DND-41 (cell line): ENCODE measurements around the gene EIPR1.

Source experiments
- ATAC-seq: fragments of 200-7000 bp; cut with Tn5 transposase; 3 replicates; pipeline ENCODE4 v1.9.1; 2021; ENCODE audit warnings: low read depth; ENCODE audit not compliant: insufficient read depth
- DNase-seq: peaks from one replicate; pipeline ENCODE4 v3.0.0-alpha.2; 2020
- H2AFZ ChIP-seq: 2 replicates; pipeline ENCODE4 v1.6.0; 2012; ENCODE audit warnings: low read depth, low read length
- H3K27ac ChIP-seq: 2 replicates; pipeline ENCODE4 v1.5.1; 2012; ENCODE audit warnings: low read length, inconsistent platforms
- H3K27me3 ChIP-seq: fragments of 200-600 bp; sonication (generic); 2 replicates; pipeline ENCODE4 v1.6.0; 2012; ENCODE audit warnings: low read length, mild to moderate bottlenecking, inconsistent platforms; ENCODE audit not compliant: insufficient read depth, poor library complexity
- H3K36me3 ChIP-seq: 2 replicates; pipeline ENCODE4 v1.5.1; 2012; ENCODE audit warnings: low read length, inconsistent platforms; ENCODE audit not compliant: insufficient read depth
- H3K4me1 ChIP-seq: 2 replicates; pipeline ENCODE4 v1.5.1; 2012; ENCODE audit warnings: mild to moderate bottlenecking, low read length; ENCODE audit not compliant: insufficient read depth
- H3K4me2 ChIP-seq: 2 replicates; pipeline ENCODE4 v1.6.0; 2012; ENCODE audit warnings: mild to moderate bottlenecking, moderate library complexity, low read length, inconsistent platforms; ENCODE audit not compliant: insufficient read depth
- H3K4me3 ChIP-seq, 2 experiments: fragments of 200-600 bp in 1 of 2; shearing (Covaris generic) in 1 of 2; 2 replicates each; pipeline ENCODE4 v1.5.1; 2012 to 2016; ENCODE audit warnings: inconsistent platforms in 2 of 2, low read length in 2 of 2, mild to moderate bottlenecking in 2 of 2, low read depth in 1 of 2, moderate library complexity in 1 of 2
- H3K79me2 ChIP-seq: 2 replicates; pipeline ENCODE4 v1.6.0; 2012; ENCODE audit warnings: low read length, inconsistent platforms; ENCODE audit not compliant: insufficient read depth
- H3K9ac ChIP-seq: 2 replicates; pipeline ENCODE4 v1.6.0; 2012; ENCODE audit warnings: low read depth, mild to moderate bottlenecking, inconsistent platforms, low read length, moderate library complexity
- H3K9me3 ChIP-seq: 2 replicates; pipeline ENCODE4 v1.5.1; 2012; ENCODE audit warnings: low read length, moderate library complexity, mild to moderate bottlenecking, inconsistent platforms; ENCODE audit not compliant: insufficient read depth, severe bottlenecking
- H4K20me1 ChIP-seq: 2 replicates; pipeline ENCODE4 v1.6.0; 2012; ENCODE audit warnings: low read length; ENCODE audit not compliant: insufficient read depth
- CTCF ChIP-seq: IDR thresholded peaks from 2 replicates; pipeline ENCODE4 v1.5.1; 2012; ENCODE audit warnings: borderline replicate concordance, low read length, moderate library complexity, mild to moderate bottlenecking; ENCODE audit not compliant: poor library complexity, severe bottlenecking; ENCODE audit errors: extremely low read depth
- EZH2 ChIP-seq: IDR thresholded peaks from 3 replicates; pipeline ENCODE4 v1.6.1; 2012; ENCODE audit warnings: borderline replicate concordance, low read depth, mild to moderate bottlenecking, moderate library complexity, low read length, inconsistent platforms; ENCODE audit not compliant: severe bottlenecking

The EIPR1 gene

GRCh38 chr2:3291113-3291512 lies 86.5 kb downstream of the EIPR1 start:
- TF ChIP-seq EZH2 (no peak), CTCF (no peak)
- no peak for DNase-seq
- H3K27ac ChIP-seq, result no peak overlapping the region

GRCh38 chr2:3290655-3291054 lies 87.0 kb downstream of the EIPR1 start:
- DNase-seq (no peak), ATAC-seq (no peak)
- Histone ChIP-seq H3K79me2 (no peaks in the 10 kb centered on the region), H3K36me3 (no peaks in the 10 kb centered on the region), H3K27ac (no peak overlapping the region), H3K4me3 (no peak overlapping the region), H3K9ac (no peak overlapping the region), H3K9me3 (peaks cover 6% of the 10 kb centered on the region), H3K4me1 (no peaks in the 10 kb centered on the region), H3K4me2 (no peak overlapping the region), H3K27me3 (no peaks in the 10 kb centered on the region), H4K20me1 (no peaks in the 10 kb centered on the region), H2AFZ (no peak overlapping the region)
- TF ChIP-seq EZH2 (no peak), CTCF (no peak)

More at GRCh38 chr2:3291113-3291512, 86.5 kb downstream of the EIPR1 start:
- no peak for ATAC-seq
- Histone ChIP-seq H3K9ac (no peak overlapping the region), H3K79me2 (no peaks in the 10 kb centered on the region), H3K9me3 (peaks cover 6% of the 10 kb centered on the region), H4K20me1 (no peaks in the 10 kb centered on the region), H3K4me2 (no peak overlapping the region), H3K4me3 (no peak overlapping the region), H3K36me3 (no peaks in the 10 kb centered on the region), H3K4me1 (no peaks in the 10 kb centered on the region), H3K27me3 (peaks cover 1% of the 10 kb centered on the region), H2AFZ (no peak overlapping the region)

GRCh38 chr2:3289971-3290370 lies 87.6 kb downstream of the EIPR1 start:
- H2AFZ ChIP-seq, result no peak overlapping the region
- H3K27ac ChIP-seq, result no peak overlapping the region
- H3K9me3 ChIP-seq, result peaks cover 6% of the 10 kb centered on the region
- H3K4me3 ChIP-seq, result no peak overlapping the region
- no peaks in the 10 kb centered on the region for H3K4me1 ChIP-seq
- no peak overlapping the region for H3K9ac ChIP-seq
- DNase-seq (no peak), ATAC-seq (no peak)
- no peaks in the 10 kb centered on the region for H3K36me3 ChIP-seq
- TF ChIP-seq EZH2 (no peak), CTCF (no peak)
- no peaks in the 10 kb centered on the region for H3K79me2 ChIP-seq
- no peak overlapping the region for H3K4me2 ChIP-seq
- no peaks in the 10 kb centered on the region for H3K27me3 ChIP-seq
- no peaks in the 10 kb centered on the region for H4K20me1 ChIP-seq

GRCh38 chr2:3289526-3289925 lies 88.1 kb downstream of the EIPR1 start:
- Histone ChIP-seq H3K27me3 (no peaks in the 10 kb centered on the region), H3K4me3 (no peak overlapping the region), H2AFZ (no peak overlapping the region), H3K36me3 (no peaks in the 10 kb centered on the region), H3K9ac (no peak overlapping the region), H4K20me1 (no peaks in the 10 kb centered on the region), H3K4me1 (no peaks in the 10 kb centered on the region), H3K79me2 (no peaks in the 10 kb centered on the region), H3K27ac (no peak overlapping the region), H3K9me3 (peaks cover 6% of the 10 kb centered on the region), H3K4me2 (no peak overlapping the region)
- TF ChIP-seq CTCF (no peak), EZH2 (no peak)
- DNase-seq, result no peak
- ATAC-seq, result no peak
